NCI-H1092 treated with DMSO at 0.1 percent for 48 hours (cell line): ENCODE results near the gene HDAC4.

Source experiments
- DNase-seq: peaks from one replicate; lab custom pipeline; 2025; lab: John Stamatoyannopoulos, UW

HDAC4 gene

GRCh38 chr2:239279508-239280295 lies 121.1 kb downstream of the HDAC4 start:
- DNase-seq = no peak

DNA sequence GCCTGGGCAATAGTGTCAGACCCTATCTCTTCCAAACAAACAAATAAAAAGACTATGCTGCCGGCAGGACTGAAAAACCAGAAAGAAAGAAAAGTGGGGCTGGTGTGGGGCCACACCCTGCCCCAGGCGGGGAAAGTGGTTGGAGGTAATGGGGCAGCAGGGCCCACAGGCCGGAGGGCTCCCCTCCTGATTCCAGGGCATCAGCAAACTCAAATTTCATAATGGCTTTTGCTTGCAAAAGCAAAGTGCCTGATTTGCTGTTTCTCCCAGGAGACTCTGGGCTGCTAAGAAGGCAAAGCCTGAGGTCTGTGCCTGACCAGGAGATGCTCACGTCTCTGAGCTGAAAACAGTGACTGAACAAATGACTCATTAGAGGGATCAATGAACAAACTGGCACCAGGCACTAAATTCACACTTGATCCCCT lies 121.9 kb downstream of the HDAC4 start:
- DNase-seq = no peak

- DNase-seq = no peak
These were observed 122.5 kb downstream of the HDAC4 start for GRCh38 chr2:239278361-239278760.

DNA sequence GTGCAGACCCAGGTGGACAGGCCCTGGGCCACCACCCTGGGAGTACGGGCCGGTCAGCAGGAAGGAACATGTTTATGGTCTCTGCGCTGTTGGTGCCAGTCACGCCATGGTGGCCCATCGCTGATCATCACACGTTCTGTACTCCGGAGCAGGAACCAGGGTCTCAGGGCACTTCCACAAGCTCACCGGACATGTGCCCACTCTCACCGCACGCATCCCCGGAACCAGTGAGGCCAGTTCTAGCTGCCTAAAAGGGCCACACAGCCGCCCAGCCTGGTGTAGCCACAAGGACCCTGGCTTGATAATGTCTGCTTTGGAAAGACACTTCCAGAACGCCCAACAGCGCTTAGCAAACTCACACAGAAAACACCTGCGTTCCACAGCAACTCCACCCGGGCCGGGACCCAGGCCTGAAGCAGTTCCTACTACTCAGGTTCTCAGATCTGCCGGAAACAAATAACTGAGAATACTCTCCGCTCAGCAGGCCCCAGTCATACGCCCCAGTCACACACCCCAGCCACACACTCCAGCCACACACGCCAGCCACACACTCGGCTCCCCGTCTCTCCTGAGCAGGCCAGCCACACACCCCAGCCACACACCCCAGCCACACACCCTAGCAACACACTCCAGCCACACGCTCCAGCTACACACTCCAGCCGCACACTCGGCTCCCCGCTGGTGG lies 123.3 kb downstream of the HDAC4 start:
- DNase-seq = no peak

GRCh38 chr2:239276851-239277250 lies 124.0 kb downstream of the HDAC4 start:
- no peak for DNase-seq

DNA sequence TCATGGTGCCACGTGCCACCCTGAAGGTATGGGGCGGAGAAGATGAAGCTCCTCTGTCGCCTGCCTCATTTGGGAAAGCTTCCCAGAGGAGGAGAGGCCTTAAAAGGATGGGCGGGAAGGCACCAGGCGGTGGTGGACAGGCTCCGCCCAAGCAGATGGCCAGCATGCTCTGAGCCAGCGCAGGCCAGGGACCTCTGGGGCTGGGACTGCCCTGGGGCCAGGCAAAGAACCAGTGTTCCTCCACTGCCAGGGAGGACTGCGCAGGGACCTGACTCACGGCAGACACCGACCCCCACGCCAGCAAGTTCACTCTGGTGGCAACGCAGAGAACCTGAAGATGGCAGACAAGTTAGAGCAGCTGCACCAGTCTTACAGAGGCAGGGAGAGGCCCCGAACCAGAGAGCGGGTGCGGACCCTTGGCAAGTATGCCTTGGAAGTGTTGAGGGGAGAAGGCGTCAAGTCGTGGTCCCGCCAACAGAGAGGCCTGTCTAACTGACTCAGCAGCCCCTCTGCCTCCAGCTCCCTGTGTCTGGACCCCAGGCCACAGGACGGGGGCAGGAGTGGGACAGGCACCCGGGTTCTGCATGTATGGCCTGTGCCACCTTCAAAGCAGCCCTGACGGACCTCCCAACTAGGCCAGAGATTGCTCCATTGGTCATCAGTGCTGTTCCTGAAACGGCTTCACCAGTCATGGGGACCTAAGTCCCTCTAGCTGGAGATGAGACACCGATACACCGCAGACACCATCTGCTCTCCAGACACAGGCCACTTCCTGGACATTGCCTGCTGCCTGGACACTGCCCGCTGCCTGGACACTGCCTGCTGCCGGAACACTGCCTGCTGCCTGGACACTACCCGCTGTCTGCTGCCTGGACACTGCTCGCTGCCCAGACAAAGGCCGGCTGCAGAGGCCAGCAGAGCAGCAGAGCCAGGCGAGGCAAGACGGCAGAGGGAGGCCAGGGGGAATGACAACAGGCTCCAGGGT lies 124.7 kb downstream of the HDAC4 start:
- no peak for DNase-seq

GRCh38 chr2:239275044-239275685 lies 125.7 kb downstream of the HDAC4 start:
- DNase-seq = no peak

DNA sequence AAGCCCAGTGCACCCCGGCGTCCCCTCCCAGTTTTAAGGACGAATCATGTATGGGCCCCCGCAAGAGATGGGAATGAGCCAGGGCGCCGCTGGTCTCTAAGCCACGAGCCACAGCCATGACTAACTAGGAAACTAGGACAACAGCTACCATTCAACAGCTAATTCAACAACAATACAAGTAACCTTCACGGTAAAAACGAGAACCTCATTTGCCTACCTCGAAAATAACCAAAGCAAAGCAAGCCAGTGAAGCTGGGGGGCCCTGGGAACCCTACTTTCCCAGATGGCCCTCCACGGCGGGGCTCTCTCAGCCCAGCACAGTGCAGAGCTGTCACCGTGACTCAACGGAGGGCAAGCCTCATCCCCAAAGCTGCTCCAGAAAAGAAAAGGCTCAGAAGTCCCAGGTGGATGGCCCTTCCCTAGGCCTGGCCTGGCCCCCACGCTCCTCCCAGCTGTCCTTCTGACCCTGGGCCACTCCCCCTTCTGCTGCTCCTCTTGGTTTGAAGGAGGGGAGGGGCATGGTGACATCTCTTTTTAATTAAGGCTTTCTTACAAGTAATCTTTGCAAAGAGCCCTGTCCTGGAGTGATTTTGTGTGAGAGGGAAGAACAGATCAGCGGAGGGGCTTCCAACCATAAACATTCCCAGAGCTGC lies 126.3 kb downstream of the HDAC4 start:
- no peak for DNase-seq

DNA sequence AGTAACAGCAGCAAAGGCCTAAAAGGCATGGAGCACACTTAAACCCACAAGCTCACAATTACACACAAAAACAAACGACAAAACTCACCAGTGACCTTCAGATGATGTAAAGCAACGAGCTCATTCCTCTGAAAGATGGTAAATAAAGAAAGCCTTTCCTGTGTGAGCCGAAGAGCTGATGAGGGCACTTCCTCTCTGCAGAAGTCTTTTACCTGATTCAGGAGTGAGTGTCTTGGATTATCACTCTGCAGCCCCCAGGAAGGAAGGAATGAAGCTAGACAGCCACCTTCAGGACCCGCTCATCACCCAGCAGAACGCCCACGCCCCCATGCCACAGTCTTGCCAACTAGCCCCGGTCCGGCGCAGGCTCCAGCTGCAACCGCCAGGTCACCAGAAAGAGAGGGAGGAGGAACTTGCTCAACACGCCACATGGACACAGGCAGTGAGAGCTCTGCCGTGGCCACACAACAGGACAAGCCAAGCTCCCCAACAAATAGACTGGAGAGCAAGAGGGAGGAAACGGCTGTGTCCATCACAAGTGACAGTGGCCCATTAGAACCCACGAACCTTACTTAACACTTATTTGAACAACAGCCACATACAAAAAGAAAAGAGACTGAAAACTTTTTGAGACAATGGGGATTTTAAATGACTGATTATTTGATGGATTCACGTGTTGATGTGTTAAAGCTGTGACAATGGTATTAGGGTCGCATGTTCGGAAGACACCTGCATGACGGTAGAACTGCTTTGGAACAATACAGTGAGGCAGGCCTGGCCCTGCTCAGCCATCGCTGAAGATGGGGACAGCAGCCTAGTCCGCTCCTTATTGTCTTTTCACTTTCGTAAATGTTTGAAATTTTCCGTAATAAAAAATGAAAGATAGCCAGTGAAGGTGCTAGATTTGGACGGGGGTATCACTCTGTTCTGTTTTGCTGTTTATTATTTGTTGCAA lies 127.3 kb downstream of the HDAC4 start:
- DNase-seq = no peak

DNA sequence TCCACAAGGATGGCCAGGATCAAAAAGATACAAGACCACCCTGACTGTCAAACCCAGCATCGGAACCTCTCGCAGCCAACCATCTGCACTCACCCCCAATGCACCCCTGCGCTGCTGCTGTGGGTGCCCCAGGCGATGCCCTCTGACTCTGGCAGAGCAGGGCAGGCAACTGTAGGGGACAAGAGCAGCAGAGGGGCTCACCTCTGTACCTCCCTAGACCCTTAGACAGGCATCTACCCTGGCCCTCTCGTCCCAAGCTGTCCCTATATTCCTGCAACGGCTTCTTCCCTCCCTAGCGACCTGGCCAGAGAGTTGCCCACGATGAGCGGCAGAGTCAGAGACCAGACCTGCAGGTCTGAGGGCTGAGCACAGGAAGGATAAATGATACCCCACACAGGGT lies 128.2 kb downstream of the HDAC4 start:
- no peak for DNase-seq

- DNase-seq = no peak
These were observed 128.9 kb downstream of the HDAC4 start for GRCh38 chr2:239271882-239272281.

GRCh38 chr2:239271471-239271870 lies 129.3 kb downstream of the HDAC4 start:
- no peak for DNase-seq

DNA sequence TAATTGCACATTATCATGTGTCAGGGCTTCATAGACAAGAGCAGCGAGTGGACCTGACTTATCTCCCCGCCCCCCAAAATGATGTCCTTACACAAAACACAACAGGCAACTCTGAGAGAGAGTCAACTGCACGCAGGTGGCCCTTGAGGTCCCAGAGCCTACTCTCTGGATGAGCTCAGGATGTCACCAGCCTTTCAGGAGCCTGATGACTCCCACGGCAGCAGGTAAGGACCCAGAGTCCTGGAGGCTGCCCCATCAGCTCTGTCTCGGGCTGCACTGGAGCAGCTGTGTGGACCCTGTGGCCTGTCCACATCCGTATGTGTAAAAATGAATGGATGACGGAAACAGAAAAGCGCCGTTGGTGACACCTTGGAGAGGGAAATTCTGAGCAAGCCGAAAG lies 130.9 kb downstream of the HDAC4 start:
- no peak for DNase-seq

DNA sequence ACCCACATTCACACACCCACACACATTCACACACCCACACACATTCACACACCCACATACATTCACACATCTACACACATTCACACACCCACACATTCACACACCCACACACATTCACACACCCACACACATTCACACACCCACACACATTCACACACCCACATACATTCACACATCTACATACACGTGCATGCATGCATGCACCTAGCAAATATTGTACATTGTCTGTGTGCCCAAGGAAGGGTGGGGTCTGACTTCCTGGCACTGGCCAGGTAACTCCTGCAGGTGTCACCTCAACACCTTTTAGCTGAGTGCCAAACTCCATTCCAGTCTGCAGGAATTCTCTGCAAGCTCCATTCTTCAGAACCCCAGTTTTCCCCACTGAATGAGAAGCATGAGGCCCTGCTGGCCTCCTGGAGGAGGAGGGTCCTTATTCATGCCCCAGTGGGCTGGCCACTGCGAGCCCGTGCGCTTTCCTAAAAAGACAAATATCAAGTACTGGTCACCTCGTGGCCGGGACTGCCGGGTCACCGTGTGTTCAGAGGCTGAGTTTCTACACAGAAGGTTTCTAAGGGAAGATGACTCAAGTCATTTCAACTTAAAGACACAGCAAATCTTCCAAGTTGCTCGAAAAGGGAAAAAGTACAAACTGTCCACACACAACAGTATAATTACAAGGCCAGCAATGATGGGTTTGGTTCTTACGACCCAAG lies 131.5 kb downstream of the HDAC4 start:
- DNase-seq = no peak

DNA sequence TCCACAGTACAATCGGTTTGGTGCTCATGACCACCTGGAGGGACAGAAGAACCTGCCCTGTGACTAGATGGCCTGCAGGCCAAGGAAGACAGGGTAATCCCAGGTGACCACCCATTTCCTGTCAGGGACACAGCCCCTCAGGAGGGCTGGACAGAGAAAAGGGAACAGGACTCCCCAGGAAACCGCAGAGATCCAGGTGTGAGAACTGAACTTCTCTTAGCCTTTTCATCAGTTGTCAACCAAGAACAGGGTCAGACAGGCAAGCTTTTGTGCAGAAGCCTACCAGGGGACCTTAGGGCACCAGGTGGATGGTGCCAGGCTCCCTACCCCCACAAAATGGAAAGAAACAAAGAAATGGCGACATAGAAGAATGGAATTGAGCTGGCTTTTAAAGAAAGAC lies 132.3 kb downstream of the HDAC4 start:
- DNase-seq = no peak

- DNase-seq = no peak
These were observed 132.7 kb downstream of the HDAC4 start for GRCh38 chr2:239268082-239268481.

DNA sequence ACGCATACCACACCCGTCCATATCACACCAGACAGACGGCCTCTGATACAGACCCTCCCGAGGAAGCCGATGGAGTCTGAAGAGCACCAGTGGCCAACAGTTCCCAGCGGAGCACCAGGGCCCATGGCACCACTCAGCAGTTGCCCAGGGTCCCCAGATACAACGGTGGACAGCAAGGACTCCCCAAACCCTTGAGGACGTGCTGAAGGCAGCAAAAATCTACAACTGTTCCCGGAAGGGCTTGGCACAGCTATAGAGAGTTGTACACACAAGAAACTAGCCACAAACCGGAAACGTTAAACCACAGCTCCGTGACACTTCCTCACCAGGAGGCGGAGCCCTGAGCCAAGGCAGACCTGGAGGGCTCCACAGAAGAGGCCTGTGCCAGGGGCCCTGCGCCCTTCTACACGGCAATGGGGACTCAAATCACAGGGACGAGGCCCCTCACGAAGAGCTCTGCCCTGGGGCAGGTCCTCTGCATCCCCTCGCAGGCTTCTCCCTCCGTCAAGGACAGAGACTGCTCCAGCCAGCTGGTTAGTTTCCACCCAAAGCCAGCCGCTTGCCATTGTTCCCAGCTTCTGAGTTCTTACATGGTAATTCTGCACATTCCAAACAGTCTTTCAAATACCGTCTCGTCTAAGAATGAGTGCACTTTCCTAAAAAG lies 133.4 kb downstream of the HDAC4 start:
- no peak for DNase-seq

GRCh38 chr2:239266779-239267287 lies 134.0 kb downstream of the HDAC4 start:
- no peak for DNase-seq

- DNase-seq = no peak
These were observed 134.4 kb downstream of the HDAC4 start for GRCh38 chr2:239266434-239266766.
